GM12878 (cell line): ENCODE results near the gene PARVA. TPM values are rescaled to one million over a fixed set of nuclear protein-coding genes. Genes with fewer than 3 reads are reported as not detected.

Experiments
- ATAC-seq: fragments of 200-7000 bp; cut with Tn5 transposase; 3 replicates; pipeline ENCODE4 v1.9.1; 2020; ENCODE audit warnings: mild to moderate bottlenecking, moderate library complexity
- BruUV-seq: library from RNA; stranded (reverse); fragments of 400-500 nt; replicated peaks from 2 replicates; lab custom pipeline; 2021; lab: Mats Ljungman, UMichigan
- CTCF ChIA-PET: fragments of 300-600 bp; sonication (Branson Sonifier 250); formaldehyde crosslinking; extraction: SDS; loops from one replicate; lab custom pipeline; 2021; ENCODE audit warnings: inconsistent platforms; lab: Yijun Ruan, JAX
- POLR2A ChIA-PET: fragments of 350-600 bp; formaldehyde crosslinking; extraction: SDS; loops from one replicate; lab custom pipeline; 2021; ENCODE audit warnings: inconsistent platforms; lab: Charles Lee
- RAD21 ChIA-PET: fragments of 300-600 bp; sonication (Branson Sonifier 250); formaldehyde crosslinking; loops from one replicate; lab custom pipeline; 2023; ENCODE audit warnings: antibody characterized with exemption; ENCODE audit not compliant: unreplicated experiment; lab: Charles Lee
- SMC1A ChIA-PET: fragments of 300-600 bp; sonication (Branson Sonifier 250); formaldehyde crosslinking; loops from one replicate; lab custom pipeline; 2023; ENCODE audit not compliant: unreplicated experiment, uncharacterized antibody; lab: Charles Lee
- DNase-seq: peaks from one replicate; pipeline ENCODE4 v3.0.0-alpha.2; 2011; ENCODE audit warnings: low read depth, low spot score
- FAIRE-seq: peaks from 3 replicates; lab custom pipeline; 2011; peaks lifted over from hg19 to GRCh38; lab: Jason Lieb, UNC
- H2AFZ ChIP-seq: 2 replicates; pipeline ENCODE4 v1.6.0; 2011; ENCODE audit warnings: low read depth, low read length, control low read depth; ENCODE audit not compliant: control insufficient read depth
- H3K27ac ChIP-seq: 2 replicates; pipeline ENCODE4 v1.5.1; 2011; ENCODE audit warnings: control low read depth; ENCODE audit not compliant: control insufficient read depth, insufficient read depth
- H3K27me3 ChIP-seq, 2 experiments: replicated peaks in 1 of 2; 2 replicates each; pipeline versions ENCODE4 v1.6.0 to v1.6.1; 2011; ENCODE audit warnings: low read length in 1 of 2; ENCODE audit not compliant: control insufficient read depth in 2 of 2, insufficient read depth in 2 of 2
- H3K36me3 ChIP-seq, 2 experiments: 2 replicates each; pipeline ENCODE4 v1.5.1; 2011; ENCODE audit warnings: low read length in 1 of 2; ENCODE audit not compliant: control insufficient read depth in 2 of 2, insufficient read depth in 2 of 2
- H3K4me1 ChIP-seq: 2 replicates; pipeline ENCODE4 v1.6.1; 2011; ENCODE audit warnings: mild to moderate bottlenecking, low read length, moderate library complexity, mixed read lengths; ENCODE audit not compliant: control insufficient read depth, insufficient read depth
- H3K4me2 ChIP-seq: 2 replicates; pipeline ENCODE4 v1.6.0; 2011; ENCODE audit warnings: control low read depth; ENCODE audit not compliant: control insufficient read depth, insufficient read depth
- H3K4me3 ChIP-seq: fragments of 200-600 bp; sonication (generic); 2 replicates; pipeline ENCODE4 v1.5.1; 2016
- H3K79me2 ChIP-seq: 2 replicates; pipeline ENCODE4 v1.6.0; 2011; ENCODE audit warnings: low read length; ENCODE audit not compliant: control insufficient read depth, insufficient read depth
- H3K9ac ChIP-seq: 2 replicates; pipeline ENCODE4 v1.8.0; 2011; ENCODE audit warnings: low read length, control low read depth, mixed read lengths; ENCODE audit not compliant: control insufficient read depth, insufficient read depth
- H3K9me3 ChIP-seq: replicated peaks from 3 replicates; pipeline ENCODE4 v1.5.1; 2011; ENCODE audit warnings: mild to moderate bottlenecking, low read length; ENCODE audit not compliant: control insufficient read depth, insufficient read depth
- H4K20me1 ChIP-seq: 2 replicates; pipeline ENCODE4 v1.6.0; 2011; ENCODE audit not compliant: control insufficient read depth, insufficient read depth
- BRCA1 ChIP-seq: IDR thresholded peaks from 2 replicates; pipeline ENCODE4 v1.6.1; 2011; ENCODE audit warnings: low read depth, low read length, improper control_type of control experiment
- E4F1 ChIP-seq: fragments of 450-650 bp; IDR thresholded peaks from 2 replicates; pipeline ENCODE4 v1.6.1; 2018; ENCODE audit warnings: borderline replicate concordance, mild to moderate bottlenecking; ENCODE audit not compliant: partially characterized antibody
- EGR1 ChIP-seq, 2 experiments: IDR thresholded peaks; 1 replicate in 1 of 2; 2 replicates in 1 of 2; pipeline ENCODE4 v1.6.1; 2011 to 2012; ENCODE audit warnings: low read depth in 2 of 2, low read length in 2 of 2, borderline replicate concordance in 1 of 2, mild to moderate bottlenecking in 1 of 2, moderate library complexity in 1 of 2
- HCFC1 ChIP-seq: fragments of 150-350 bp; IDR thresholded peaks from 2 replicates; pipeline ENCODE4 v1.6.1; 2014; ENCODE audit warnings: low read length
- HDAC6 ChIP-seq: fragments of 200-600 bp; sonication (generic); IDR thresholded peaks from one replicate; pipeline ENCODE4 v1.8.0; 2017; ENCODE audit warnings: antibody characterized with exemption; ENCODE audit not compliant: unreplicated experiment
- MAX ChIP-seq: IDR thresholded peaks from 2 replicates; pipeline ENCODE4 v1.6.1; 2012; ENCODE audit warnings: low read depth, low read length, improper control_type of control experiment
- PAX5 ChIP-seq: IDR thresholded peaks from 2 replicates; pipeline ENCODE4 v1.6.1; 2011; ENCODE audit warnings: low read depth, low read length, borderline replicate concordance
- POLR2AphosphoS5 ChIP-seq: IDR thresholded peaks from 2 replicates; pipeline ENCODE4 v1.6.1; 2011; ENCODE audit warnings: mild to moderate bottlenecking, low read length, inconsistent platforms
- RCOR1 ChIP-seq: conservative IDR thresholded peaks from 2 replicates; pipeline ENCODE4 v1.6.1; 2012; ENCODE audit warnings: low read depth, low read length, improper control_type of control experiment
- USF2 ChIP-seq: IDR thresholded peaks from 2 replicates; pipeline ENCODE4 v1.6.1; 2011; ENCODE audit warnings: low read depth, low read length, improper control_type of control experiment, borderline replicate concordance
- ZBTB11 ChIP-seq: fragments of 450-650 bp; formaldehyde crosslinking; IDR thresholded peaks from 2 replicates; pipeline ENCODE4 v1.5.0; 2022; ENCODE audit warnings: mild to moderate bottlenecking, missing genetic modification characterization
- ZNF622 ChIP-seq: fragments of 450-650 bp; IDR thresholded peaks from 2 replicates; pipeline ENCODE4 v1.6.1; 2017; ENCODE audit warnings: mild to moderate bottlenecking, inconsistent platforms
- ZSCAN29 ChIP-seq: fragments of 450-650 bp; IDR thresholded peaks from 2 replicates; pipeline ENCODE4 v1.6.1; 2017; ENCODE audit warnings: mild to moderate bottlenecking, moderate library complexity
- ZZZ3 ChIP-seq: IDR thresholded peaks from 2 replicates; pipeline ENCODE4 v1.6.1; 2011; ENCODE audit warnings: low read depth; ENCODE audit not compliant: control insufficient read depth, insufficient read length
- WGBS: methylation state at CpG from one replicate; pipeline ENCODE4 v1.1.6; 2016; ENCODE audit warnings: low lambda C conversion rate; ENCODE audit not compliant: insufficient replicate concordance, insufficient coverage; ENCODE audit errors: missing lambda C conversion rate; 5-methylcytosine and 5-hydroxymethylcytosine counted together
- in situ Hi-C: fragments of 300-500 bp; cut with MboI; formaldehyde crosslinking; loops from 9 replicates; pipeline ENCODE4 v1.14.3; 2018; ENCODE audit warnings: mixed read lengths
- intact Hi-C: fragments of 100-400 bp; cut with micrococcal nuclease; formaldehyde crosslinking; loops from one replicate; pipeline ENCODE4 v1.14.2; 2022; ENCODE audit not compliant: unreplicated experiment
- polyA plus RNA-seq, 11 experiments: library from polyadenylated mRNA; depleted of rRNA in 4 of 11; unstranded in 6 of 11; stranded (reverse) in 5 of 11; fragments of >200 nt; fragmentation: Nextera tagmentation in 4 of 11; fragmentation: Illumina TruSeq in 1 of 11; extraction: Ambion mirVana in 4 of 11; extraction: Trizol in 1 of 11; gene quantifications; 1 replicate in 1 of 11; 2 replicates in 10 of 11; pipeline versions ENCODE4 v1.2.1 to v1.2.3, GENCODE V29; 2011 to 2016; ENCODE audit warnings: inconsistent platforms in 2 of 11, missing spikeins in 2 of 11, low read depth in 1 of 11
- total RNA-seq, 4 experiments: library from RNA; depleted of rRNA in 3 of 4; stranded (reverse); fragments of >200 nt in 3 of 4; fragmentation: Illumina TruSeq in 1 of 4; extraction: Trizol in 1 of 4; gene quantifications; 2 replicates each; pipeline versions ENCODE4 v1.2.1 to v1.2.3, GENCODE V29; 2013 to 2021

PARVA gene
- total and polyA plus RNA-seq, 10 of the 15 experiments (the other 5 are each of a cell fraction or from before 2014, with no cell fraction given), result 0.01 to 0.44 (median 0.03) TPM; not detected in 7

- no peak overlapping the region for H3K9ac ChIP-seq
- FAIRE-seq (no peak), ATAC-seq (no peak), DNase-seq (no peak)
- in situ Hi-C loops (no loop called here), intact Hi-C loops (no loop called here)
- no peak overlapping the region for H3K4me3 ChIP-seq
- no peaks in the 10 kb centered on the region; the same call in 1 of the 2 replicates for H4K20me1 ChIP-seq
- H3K9me3 ChIP-seq, result no peaks in the 10 kb centered on the region
- no peaks in the 10 kb centered on the region for H3K36me3 ChIP-seq
- no peaks in the 10 kb centered on the region for H3K79me2 ChIP-seq
- TF ChIP-seq ZBTB11 (no peak), ZNF622 (no peak), POLR2AphosphoS5 (no peak), ZSCAN29 (no peak), PAX5 (no peak), USF2 (no peak), RCOR1 (no peak), ZZZ3 (no peak), BRCA1 (no peak), HCFC1 (no peak), HDAC6 (no peak), E4F1 (no peak), MAX (no peak), EGR1 (IDR thresholded peaks at IDR 0.05; ENCODE audit: borderline replicate concordance in 1 of 2, low read depth in 2 of 2, low read length in 2 of 2) (no peak)
- ChIA-PET CTCF (no interaction called here), SMC1A (no interaction called here), RAD21 (no interaction called here), POLR2A (no interaction called here)
- no peaks in the 10 kb centered on the region for H3K4me1 ChIP-seq
- H3K4me2 ChIP-seq, result no peak overlapping the region
- H2AFZ ChIP-seq, result no peak overlapping the region
- BruUV-seq, result no TSS peak
- no peak overlapping the region for H3K27ac ChIP-seq
- WGBS, result 30% methylated on average over 9 of the region's 9 CpGs
- H3K27me3 ChIP-seq, result peaks cover 0 to 2% of the 10 kb centered on the region in 2 experiments; a peak in 2 of 4 replicates
Observed at GRCh38 chr11:12523180-12523924, 146.0 kb downstream of the PARVA start.
